CD4-positive, alpha-beta T cell treated with Interferon gamma for 1 hour (primary cell): ENCODE results near the gene UFC1.
A peak's percentile ranks its signal among the peaks of the same experiment; 100 is the strongest.

Source experiments
- DNase-seq: peaks from one replicate; pipeline ENCODE4 v3.0.0-alpha.2; 2020

The UFC1 gene

DNA sequence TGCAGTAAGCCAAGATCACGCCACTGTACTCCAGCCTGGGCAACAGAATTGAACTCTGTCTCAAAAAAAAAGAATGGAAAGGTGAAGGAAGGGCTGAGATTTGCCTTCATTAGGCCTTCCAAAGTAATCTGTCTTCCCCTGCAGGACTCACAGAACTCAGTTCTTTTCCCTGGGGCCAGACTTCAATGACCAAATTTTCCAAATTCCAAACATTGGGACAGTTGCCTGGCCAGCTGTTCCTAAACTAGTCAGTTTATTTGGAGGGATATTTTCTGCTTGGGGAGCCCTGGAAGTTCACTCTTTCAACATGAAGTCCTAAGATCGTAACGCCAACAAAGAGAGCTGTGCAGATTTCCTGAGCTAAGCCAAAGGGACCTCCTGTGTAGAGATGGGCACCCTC is 15.9 kb upstream of the UFC1 start:
- no peak for DNase-seq

DNA sequence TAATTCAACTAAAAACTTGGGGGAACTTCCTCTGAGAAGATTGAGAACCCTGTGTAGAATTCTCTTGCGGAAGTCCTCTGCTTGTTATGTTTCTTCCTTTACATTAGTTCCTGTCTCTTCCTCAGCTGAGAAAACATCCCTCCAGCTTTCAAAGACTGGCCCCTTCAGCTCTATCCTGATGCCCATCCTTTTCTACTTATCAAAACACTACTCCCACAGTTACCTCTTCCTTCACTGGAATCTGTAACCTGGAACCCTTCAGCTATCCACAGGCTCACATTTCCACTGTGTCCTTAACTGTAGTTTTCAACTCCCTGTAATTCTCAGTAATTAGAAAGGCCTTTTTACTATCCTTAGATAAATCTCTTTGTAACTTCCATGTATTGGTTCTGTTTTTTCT is 15.3 kb upstream of the UFC1 start:
- no peak for DNase-seq

DNA sequence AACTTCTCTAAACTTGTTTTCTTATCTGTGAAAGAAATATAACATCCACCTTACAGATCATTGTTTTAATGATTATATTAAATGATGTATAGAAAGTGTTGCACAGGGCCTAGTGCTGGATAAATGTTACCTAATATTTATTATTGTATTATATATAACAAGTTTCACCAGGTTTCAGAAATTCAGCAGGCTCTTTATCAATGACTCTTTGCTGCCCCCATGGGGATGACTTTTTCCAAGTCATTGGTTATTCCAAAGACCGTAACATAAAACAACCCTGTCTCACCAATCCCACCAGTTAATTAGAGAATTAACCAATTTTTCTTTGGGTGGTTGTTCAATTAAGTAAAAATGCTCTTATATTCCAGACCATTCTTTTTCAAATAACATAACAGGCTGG is 14.0 kb upstream of the UFC1 start:
- peak; percentile 13 for DNase-seq

DNA sequence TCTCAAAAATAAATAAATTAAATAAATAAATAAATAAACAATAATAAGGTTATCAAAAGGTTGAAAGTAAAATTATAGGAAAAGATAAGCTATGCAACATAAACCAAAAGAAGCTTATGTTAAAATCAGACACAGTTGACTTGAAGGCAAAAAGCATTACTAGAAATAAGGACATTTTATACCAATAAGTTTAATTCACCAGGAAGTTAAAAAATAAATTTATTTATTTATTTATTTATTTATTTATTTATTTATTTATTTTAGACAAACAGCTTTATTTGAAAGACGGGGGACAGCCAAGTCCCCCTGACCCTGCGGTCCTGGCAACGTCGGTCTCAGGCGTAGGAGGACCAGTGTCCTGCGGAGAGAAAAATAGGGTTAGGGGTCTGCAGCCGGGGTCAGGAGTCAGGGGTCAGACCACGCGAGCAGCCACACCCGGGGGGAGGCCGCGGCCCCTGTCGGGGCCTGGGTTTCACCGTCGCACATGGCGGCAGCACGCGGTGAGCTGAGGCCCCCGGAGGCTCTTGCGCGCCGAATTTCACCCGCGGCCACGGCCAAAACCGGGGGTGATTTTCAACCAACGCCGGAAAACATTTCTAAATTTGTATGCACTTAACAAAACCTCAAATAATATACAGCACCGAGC is 12.9 kb upstream of the UFC1 start:
- no peak for DNase-seq

DNA sequence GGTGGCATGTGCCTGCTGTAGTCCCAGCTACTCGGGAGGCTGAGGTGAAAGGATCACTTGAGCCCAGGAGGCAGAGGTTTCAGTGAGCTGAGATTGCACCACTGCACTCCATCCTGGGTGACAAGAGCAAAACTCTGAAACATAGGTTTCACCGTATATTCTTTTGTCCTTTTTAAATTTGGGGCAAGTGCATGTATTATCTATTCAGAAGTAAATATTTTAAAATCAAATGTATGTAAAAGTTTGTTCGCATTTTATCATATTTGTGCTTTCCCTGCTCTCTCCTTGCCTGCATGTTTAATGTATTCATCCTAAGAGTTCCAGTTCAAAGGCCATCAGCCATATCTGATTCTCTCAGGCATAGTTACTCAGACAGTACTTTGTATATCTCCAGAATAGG is 7.9 kb upstream of the UFC1 start:
- DNase-seq, result no peak

DNA sequence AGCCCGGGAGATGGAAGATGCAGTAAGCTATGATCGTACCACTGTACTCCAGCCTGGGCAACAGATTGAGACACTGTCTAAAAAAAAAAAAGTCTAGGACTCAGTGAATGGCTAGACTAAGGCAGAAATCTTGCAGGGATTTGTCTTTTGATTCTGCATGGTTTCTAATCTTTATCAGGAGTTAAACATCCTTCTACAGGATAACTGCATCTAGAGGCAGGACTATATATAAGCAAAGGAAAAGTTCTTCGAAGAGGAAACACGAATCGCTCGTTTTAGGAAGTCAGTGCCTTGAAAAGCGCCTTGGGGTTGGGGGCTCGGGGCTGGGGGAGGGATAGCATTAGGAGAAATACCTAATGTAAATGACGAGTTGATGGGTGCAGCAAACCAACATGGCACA is 602 bp upstream of the UFC1 start:
- DNase-seq, result no peak

DNA sequence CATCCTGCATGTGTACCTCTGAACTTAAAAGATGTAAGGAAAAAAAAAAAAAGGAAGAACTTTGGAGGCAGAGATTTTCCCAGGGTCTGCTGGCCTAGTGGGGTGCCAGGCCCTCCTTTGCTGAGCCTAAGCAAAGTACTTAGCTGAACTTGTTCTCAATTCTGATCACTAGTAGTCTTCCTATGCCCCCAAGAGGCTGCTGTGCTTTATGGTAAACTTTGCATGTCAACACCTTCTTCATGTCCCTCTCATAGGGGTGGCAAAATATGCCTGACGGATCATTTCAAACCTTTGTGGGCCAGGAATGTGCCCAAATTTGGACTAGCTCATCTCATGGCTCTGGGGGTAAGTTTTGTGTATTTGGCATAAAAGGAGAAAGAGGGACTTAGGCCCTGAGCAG is 4.1 kb downstream of the UFC1 start:
- DNase-seq, result no peak

DNA sequence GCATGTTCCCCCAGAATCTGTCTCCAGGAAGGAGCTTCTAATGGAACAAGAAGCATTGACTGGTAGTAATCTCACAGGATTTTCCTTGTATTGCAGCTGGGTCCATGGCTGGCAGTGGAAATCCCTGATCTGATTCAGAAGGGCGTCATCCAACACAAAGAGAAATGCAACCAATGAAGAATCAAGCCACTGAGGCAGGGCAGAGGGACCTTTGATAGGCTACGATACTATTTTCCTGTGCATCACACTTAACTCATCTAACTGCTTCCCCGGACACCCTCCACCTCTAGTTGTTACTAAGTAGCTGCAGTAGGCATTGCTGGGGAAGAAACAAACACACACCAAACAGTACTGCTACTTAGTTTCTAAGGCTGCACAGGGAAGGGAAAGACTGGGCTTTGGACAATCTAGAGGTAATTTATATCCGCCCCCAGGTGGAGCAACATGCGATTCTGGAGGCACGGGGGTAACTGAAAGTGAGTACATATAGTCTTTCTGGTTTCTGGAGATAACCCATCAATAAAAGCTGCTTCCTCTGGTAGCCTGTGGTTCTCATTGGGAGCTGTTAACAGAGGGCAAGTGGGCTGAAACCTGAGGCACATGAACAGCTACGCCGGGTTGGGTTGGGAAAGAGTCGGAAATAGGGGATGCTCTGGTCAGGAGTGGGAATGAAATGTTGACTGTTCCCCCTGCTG is 4.7 kb downstream of the UFC1 start:
- DNase-seq, result no peak

DNA sequence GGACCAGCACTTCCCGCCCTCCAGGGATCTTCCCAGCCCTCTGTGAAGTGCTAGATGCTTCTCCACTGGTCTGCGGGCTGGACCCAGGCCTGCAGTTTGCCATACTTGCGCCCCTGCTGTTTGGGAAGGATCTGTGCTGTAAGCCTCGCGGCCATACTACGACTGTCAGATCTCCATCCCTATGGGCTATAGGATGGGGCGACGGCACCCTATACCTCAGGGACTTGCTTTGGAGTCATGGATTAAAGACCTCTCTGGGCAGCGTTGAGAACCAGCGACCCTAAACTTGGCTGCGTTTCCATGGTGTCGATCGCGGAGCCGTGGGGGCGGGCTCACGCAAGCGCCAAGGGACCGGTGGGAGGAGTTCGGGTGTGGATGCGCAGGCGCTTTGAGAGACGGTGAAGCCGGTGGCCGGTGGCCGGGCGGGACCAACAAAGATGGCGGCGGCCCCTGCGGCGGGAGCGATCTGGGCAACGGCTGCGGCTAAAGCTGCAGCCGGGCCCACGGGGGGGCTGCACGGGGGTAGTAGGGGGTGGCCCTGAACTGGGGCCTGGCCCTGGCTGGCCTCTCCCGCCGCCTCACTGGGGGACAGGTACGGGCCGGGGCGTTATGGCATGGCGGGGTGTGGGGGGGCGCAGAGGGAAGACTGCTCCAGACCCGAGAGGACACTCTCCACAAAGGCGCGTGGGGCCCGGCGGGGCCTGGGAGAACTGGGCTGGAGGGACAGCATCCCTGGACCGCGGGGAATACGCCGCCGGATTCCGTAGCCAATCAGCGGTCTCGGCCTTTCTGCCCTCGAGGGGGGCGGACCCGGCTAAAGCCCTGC is 5.5 kb downstream of the UFC1 start, which contains the start of gene USP21:
TSS of gene USP21 (plus strand) at position 414 of the 826 bp plus-strand sequence. CDS start 1,141 bp downstream, outside the sequence.
- peak; percentile 90 for DNase-seq

DNA sequence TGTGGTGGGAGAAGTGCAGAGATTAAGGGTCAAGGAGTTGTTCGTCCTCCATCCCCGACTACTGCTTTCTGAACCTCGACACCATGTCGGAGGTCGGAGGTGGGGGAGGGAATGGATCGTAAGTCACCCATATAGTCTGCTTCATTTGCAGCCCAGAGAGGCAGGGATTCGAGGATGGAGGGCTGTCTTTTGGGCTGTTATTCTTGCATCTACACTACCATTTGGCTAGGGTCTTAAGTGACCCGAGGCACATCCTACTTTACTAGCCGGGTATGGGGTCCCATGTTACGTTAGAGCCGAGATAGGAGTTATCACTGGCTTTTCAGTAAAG is 6.1 kb downstream of the UFC1 start:
- DNase-seq, result no peak

DNA sequence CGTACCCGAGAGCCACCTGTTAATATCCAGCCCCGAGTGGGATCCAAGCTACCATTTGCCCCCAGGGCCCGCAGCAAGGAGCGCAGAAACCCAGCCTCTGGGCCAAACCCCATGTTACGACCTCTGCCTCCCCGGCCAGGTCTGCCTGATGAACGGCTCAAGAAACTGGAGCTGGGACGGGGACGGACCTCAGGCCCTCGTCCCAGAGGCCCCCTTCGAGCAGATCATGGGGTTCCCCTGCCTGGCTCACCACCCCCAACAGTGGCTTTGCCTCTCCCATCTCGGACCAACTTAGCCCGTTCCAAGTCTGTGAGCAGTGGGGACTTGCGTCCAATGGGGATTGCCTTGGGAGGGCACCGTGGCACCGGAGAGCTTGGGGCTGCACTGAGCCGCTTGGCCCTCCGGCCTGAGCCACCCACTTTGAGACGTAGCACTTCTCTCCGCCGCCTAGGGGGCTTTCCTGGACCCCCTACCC is 6.9 kb downstream of the UFC1 start:
- no peak for DNase-seq

DNA sequence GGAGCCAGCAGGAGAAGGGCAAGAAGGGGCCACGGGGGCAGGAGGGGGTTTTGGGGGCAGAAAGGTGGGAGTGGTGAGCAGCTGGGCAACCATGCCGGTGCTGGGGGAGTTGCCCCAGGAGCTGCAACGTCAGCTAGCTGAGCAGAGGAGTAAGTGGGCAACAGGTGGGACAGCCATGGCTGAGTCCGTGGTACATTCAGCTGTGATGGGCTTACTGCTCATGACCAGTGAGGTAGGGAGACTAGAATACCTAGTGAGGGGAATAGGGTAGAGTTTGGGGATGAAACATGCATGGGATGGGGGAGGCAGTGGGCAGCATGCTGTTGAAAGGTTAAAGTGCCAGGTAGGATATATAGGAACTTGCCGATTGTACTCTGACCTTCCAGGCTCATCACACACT is 7.9 kb downstream of the UFC1 start:
- DNase-seq, result no peak

DNA sequence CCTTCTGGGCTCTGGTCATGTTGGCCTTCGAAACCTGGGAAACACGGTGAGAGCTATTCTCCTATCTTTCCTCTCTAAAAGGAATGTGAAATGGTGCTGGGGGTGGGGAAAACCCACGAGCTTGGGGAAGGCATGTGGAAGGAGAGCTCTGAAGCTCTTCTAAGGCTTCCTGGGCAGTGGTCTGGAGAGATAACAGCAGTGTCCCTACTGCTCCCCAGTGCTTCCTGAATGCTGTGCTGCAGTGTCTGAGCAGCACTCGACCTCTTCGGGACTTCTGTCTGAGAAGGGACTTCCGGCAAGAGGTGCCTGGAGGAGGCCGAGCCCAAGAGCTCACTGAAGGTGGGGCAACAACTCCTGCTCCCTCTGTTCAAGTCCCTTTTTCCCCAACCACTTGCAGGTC is 8.3 kb downstream of the UFC1 start:
- no peak for DNase-seq

DNA sequence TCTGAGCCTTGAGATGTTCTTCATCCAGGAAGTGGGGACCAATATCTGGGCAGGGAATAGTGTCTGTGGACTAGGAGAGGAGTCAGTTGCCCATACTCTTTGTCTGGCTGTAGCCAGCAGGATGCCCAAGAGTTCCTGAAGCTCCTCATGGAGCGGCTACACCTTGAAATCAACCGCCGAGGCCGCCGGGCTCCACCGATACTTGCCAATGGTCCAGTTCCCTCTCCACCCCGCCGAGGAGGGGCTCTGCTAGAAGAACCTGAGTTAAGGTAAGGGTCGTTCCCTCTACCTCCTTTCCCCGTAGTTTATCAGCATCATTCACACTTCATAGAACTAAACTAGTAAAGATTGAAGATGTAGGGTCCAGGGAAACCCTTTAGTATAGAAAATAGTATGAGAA is 9.0 kb downstream of the UFC1 start:
- no peak for DNase-seq

DNA sequence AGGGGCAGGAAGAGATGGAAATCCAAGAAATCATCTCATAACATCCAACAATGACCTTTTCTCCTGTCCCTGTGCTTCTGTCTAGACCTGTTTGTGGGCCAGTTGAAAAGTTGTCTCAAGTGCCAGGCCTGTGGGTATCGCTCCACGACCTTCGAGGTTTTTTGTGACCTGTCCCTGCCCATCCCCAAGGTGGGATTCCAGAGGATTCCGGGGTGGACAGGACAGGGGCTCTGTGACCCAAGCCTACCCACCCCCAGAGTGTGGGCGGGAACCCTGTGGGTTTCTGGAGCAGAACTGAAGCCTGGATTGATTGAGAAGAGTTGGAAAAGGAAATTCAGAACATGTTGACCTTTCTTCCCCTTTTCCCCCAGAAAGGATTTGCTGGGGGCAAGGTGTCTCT is 10.0 kb downstream of the UFC1 start:
- DNase-seq, result no peak

DNA sequence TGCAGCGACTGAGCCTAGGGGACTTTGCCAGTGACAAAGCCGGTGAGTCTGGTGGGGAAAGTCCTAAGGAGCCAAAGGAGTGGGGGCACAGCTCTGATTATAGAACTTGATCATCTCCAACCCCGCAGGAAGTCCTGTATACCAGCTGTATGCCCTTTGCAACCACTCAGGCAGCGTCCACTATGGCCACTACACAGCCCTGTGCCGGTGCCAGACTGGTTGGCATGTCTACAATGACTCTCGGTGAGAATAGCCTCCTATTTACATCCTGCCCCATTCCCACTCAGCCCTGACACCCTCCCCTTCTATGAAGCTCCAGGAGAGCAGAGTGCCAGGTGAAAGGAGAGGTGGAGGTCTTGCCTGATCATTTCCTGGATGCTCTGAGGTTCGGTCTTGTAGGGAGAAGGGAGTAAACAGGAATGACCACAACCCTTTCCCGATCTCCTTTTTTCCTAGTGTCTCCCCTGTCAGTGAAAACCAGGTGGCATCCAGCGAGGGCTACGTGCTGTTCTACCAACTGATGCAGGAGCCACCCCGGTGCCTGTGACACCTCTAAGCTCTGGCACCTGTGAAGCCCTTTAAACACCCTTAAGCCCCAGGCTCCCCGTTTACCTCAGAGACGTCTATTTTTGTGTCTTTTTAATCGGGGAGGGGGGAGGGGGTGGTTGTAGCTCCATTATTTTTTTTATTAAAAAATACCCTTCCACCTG is 11.3 kb downstream of the UFC1 start:
- DNase-seq, result no peak

DNA sequence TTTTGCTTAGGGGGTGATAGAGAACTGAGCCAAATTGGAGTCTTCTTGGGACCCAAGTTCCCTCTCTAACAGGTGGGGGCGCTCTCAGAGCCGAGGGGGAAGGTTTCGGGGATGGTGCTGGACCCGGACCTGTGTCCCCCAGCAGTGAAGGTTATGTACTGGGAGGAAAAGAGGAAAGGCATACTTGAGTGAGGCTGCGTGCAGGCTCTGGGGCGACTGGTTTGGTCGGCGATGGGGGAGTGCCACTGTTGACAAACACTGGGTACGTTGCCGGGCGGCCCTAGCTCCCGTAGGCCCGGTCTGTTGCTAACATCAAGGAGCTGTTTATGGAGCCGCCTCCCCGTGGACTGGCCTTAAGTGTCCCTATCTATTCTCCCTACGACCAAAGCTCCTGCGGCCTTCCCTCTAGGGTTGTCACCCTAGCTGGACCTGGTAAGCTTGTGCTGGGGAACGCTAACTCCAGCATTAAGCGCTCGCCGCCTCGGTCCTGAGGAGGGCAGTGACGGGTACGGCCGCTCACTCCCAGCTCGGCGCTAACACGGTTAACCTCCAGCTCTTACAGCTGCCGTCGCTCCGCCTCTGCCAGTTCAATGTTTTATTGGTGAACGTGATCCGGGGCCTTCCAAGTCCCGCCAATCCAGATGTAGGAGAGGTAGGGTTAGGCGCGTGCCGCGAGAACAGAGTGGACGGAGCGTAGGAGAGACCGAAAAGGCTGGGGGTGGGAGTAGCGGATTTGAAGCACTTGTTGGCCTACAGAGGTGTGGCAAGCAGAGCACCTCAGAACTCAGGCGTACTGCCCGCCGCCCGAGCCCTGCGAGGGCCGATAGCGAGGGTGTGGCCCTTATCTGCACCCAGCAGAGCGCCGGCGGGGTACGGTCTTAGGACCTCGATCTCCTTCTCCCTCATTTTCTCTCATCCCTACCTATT is 12.2 kb downstream of the UFC1 start, which contains the start of gene PPOX:
TSS of gene PPOX (plus strand) at position 685 of the 927 bp plus-strand sequence. CDS start 422 bp downstream, outside the sequence.
- peak; percentile 93 for DNase-seq

DNA sequence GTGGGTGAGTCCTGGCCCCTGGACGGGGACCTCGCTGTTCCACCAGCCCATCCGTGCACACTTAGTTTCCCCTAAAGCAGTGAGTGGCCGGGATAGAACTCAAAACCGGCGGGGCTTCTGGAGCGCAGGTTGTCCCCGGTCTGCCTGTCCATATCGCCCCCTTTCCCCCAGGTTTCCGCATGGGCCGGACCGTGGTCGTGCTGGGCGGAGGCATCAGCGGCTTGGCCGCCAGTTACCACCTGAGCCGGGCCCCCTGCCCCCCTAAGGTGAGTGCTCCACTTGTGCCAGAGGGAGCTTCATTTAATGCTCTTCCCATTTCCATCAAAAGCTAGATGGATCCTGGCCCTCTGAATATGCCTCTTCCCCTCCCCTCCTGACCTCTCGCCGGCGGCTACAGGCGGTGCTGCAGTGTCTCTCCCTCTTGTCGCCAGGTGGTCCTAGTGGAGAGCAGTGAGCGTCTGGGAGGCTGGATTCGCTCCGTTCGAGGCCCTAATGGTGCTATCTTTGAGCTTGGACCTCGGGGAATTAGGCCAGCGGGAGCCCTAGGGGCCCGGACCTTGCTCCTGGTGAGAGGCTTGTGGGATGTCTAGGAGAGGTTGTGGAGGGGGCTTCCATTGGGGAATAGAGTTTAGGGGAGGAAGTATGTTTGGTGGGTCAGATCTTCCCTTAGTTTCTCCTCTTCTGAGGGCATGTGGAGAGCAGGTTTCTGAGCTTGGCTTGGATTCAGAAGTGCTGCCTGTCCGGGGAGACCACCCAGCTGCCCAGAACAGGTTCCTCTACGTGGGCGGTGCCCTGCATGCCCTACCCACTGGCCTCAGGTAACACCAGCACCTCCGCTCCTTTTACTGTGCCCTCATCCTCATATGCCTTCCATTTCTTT is 13.1 kb downstream of the UFC1 start:
- DNase-seq, result no peak

DNA sequence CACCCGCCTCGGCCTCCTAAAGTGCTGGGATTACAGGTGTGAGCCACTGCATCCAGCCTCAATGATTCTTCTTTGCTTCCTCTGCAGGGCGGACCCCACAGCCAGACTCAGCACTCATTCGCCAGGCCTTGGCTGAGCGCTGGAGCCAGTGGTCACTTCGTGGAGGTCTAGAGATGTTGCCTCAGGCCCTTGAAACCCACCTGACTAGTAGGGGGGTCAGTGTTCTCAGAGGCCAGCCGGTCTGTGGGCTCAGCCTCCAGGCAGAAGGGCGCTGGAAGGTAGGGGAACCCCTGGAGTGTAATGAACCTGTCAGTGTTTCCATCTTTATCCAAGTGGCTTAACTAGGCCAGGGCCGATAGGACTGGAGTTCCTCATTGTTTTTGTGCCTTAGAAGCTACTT is 15.1 kb downstream of the UFC1 start:
- DNase-seq, result no peak

DNA sequence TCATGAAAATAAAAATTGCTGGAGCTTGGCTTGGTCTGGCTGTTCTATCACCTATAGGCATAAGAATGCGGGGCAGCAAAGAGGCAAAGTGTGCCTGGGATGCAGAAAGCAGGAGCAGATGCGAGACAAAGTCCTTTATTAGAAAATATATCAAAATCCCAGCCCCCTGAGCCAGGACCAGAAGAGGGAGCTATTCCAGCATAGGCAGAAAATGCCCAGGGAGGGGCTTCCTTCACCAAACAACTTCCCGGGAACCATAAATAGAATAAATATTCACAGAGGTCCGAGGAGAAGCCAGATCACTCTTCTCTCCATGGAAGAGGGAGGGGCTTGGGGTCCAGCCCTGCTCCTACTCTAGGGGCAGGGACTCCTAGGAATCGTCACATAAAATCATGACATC is 17.4 kb downstream of the UFC1 start:
- DNase-seq, result no peak

DNA sequence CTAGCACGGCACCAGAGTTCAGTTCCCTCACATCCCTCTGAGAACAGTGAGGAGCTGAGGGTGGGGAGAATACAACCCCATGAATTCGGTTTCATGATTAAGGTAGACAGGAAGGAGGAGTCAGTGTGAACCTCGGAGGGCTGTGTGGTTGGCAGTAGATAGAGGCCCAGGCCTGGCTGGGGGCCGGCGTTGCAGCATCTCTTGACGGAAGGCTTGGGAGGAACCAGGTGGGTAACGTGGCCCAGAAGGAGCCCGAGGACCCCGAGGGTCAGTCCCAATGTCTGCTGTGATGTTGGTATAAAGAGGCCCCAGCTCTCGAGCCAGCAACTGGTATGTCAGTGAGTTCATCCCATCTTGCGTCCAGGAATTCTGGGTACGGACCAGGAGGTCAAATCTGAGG is 17.9 kb downstream of the UFC1 start:
- no peak for DNase-seq
